GM19099 (cell line): ENCODE measurements around the gene OSTM1.

Experiments used
- POLR2A ChIP-seq: IDR thresholded peaks from 3 replicates; pipeline ENCODE4 v1.6.1; 2011; ENCODE audit warnings: low read depth; ENCODE audit not compliant: insufficient read length; ENCODE audit errors: extremely low read depth

The OSTM1 gene

DNA sequence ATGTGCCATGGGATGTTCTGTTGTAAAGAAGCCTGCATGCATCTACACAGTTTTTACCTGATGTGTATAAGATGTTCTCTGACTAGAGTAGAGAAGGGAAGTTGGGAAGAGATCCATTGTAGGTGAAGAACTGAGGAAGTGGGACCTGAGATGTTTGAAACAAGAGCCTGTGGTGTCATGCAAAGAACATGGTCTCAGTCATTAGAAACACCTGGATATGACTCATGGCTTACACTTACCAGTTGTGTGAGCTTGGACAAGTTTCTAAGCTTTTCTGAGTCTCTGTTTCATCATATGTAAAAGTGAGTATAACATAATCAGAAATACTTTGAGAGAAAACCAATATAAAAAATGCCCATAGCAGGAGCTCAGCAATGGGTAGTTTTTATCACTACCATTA is 64.6 kb downstream of the OSTM1 start:
- no peak for TF ChIP-seq POLR2A

DNA sequence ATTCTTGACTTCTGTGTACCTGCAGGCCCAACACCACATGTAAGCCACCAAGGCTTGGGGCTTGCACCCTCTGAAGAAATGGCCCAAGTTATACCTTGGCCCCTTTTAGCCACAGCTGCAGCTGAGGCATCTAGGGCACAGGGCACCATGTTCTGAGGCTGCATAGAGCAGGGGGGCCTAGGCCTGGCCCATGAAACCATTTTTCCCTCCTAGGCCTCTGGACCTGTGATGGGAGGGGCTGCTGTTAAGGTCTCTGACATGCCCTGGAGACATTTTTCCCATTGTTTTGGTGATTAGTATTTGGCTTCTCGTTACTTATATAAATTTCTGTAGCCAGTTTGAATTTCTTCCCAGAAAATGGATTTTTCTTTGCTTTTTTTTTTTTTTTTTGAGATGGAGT is 66.2 kb downstream of the OSTM1 start:
- TF ChIP-seq POLR2A: no peak

DNA sequence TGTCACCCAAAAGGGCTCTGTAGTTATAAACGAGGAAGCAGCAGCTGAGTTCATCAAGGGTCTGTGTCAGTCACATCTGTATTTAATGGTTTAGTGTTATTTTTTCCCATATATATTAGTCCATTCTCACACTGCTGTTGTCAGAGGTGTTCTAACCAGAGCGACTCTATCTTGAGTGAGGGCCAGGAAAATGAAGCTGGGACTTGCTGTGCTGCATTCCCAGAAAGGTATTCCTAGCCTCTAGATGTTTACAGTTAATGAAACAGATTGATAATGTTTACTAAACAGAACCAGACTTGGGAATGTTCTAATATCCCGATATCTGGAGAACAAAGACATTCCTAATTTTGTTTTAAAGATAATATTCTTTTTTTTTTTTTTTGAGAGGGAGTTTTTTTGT is 68.6 kb downstream of the OSTM1 start:
- TF ChIP-seq POLR2A: no peak

DNA sequence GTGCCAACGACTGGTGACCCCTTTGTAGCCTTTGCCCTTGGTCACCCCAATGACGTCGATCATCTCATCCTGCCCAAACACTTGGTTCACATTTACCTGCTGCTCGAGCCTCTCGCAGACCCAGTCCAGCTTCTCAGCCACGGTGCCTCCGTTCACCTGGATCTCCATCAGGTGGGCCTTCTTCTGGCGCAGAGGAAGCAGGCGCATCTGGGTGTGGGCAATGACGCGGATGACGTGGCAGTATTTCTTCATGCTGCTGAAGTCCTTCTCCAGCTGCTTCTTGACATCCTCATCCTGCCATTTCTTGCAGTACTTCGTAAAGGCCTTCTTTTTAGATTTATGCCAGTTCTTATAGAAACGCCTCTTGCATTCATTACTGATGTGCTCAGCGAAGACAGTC is 69.7 kb downstream of the OSTM1 start:
- TF ChIP-seq POLR2A: no peak

DNA sequence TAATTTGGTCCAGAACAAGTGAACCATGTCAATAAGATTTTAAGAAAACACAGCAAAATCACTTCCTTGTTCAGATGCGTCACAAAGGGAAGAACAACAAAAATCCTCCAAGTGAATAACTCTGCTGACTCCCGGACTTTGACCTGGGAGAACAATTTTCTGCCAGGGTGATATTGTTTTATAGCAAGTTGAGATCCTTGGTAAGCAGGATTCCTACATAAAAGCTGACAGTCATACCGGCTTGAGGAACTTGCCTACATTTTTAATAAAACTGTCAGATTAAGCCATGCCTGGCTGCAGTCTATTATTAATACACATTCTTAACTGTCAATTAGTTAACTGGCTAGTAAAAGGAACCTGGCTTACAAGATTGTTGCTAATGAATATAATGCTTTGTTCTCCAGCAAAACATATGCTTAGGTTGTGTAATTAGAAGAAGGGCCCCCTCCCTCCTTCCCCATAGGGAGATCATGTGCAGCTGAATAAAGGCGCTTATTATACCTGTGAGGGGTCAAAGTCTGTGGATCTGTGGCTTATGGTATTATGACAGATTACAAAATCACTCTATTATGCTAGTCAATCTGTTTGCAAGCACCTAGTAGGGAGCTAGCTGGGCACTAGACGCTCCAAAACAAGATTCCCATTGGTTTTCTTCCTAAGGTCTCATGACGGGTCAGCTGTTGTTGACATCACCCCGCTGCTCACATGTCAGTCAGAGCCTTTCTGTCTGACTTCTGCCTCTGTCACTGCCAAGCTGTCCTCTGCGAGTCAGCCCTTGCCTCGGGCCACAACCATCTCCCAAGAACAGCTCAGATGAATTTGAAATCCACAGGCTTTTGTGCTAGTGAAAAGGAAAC is 71.9 kb downstream of the OSTM1 start:
- no peak for TF ChIP-seq POLR2A

DNA sequence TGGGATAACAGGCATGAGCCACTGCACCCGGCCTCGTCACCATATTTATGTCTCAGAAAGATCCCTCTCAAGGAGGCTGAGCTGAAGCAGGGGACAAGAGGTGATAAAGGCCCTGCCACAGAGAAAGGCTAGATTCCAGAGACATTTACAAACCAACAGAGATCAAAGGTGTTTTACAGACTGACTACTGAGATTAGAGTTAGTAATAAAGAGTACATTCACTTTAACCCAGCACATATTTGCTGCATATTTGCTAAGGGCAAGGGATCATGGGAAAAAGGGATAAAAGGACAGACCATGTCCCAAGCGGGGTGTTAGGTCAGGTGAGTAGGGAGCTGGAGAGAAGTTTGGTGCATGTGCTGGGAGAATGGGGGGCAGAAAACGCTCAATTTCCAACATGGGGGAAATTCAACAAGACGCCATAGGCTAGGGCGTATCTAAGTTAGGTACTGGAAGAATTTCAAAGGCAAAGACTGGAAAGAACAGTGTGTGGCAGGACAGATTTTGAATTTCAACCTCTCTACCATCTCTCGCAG is 72.8 kb downstream of the OSTM1 start:
- TF ChIP-seq POLR2A: no peak

DNA sequence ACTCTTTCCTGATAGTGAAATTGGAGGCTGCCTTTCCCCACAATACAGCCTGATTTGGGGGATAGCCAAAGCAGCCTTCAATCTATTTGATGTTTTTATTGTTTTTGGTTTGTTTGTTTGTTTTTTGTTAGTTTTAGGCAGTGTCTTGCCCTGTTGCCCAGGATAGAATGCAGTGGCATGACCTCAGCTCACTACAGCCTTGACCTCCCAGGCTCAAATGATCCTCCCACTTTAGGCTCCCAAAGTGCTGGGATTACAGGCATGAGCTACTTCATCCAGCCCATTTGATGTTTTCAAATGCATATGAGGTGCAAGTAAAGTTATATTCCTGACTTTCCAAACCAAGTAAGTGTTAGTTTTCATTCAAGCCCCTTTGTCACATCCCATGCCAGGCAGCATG is 75.2 kb downstream of the OSTM1 start:
- TF ChIP-seq POLR2A: no peak

DNA sequence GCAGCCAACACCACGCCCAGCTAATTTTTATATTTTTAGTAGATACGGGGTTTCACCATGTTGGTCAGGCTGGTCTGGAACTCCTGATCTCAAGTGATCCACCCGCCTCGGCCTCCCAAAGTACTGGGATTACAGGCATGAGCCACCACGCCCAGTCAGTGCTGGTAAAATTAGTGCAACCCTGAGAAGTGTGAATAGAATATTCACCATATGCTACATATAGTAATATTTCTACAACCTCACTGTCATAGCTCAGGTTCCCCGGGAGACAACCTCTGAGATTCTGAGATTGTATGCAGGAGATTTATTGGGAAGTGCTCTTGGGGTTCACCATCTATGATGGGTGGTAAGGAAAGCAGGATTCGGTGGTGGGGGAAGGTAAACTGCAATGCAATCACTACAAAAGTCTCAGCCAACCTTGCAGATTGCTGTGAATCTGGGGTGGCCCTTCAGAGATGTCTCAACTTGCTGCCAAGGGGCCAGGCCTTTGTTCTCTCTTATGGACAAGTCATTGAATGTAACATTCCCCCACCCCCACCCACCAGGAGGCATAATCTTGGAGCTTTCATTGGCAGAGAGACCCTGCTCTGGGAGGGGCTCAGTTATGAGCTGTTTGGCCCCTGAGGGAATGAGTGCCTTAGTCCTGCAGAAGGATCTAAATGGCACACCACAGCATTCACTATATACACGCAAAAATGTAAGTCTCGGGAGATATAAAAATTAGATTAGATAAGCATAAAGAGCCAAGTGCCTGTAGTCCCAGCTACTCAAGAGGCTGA is 82.6 kb downstream of the OSTM1 start:
- TF ChIP-seq POLR2A: no peak
